Measurements from ENCODE around the gene OR2A12. TPM values are rescaled to one million over a fixed set of nuclear protein-coding genes. Genes with fewer than 3 reads are reported as not detected.

OR2A12 gene
- total and polyA plus RNA-seq, 11 donors, result not detected

DNA sequence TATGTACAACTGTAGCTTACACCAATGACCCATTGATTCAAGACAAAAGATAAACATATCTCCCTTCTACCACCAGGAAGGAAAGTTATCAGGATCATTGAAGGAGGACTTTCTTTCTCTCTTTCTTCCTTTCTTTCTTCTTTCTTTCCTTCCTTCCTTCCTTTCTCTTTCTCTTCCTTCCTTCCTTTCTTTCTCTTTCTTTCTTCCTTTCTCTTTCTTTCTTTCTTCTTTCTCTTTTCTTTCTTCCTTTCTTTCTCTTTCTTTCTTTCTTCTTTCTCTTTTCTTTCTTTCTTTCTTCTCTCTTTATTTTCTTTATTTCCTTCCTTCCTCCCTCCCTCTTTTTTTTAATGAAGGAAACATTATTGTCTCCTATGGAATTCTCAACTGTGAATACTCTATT is 12.7 kb downstream of the OR2A12 start:
- no peak for ATAC-seq
- Histone ChIP-seq H3K9me3 (peaks cover 0 to 5% (median 0%) of the 10 kb centered on the region in 12 donors), H3K36me3 (no peaks in the 10 kb centered on the region), H3K4me3 (no peak overlapping the region), H3K27me3 (no peaks in the 10 kb centered on the region), H3K27ac (no peak overlapping the region), H3K4me1 (no peaks in the 10 kb centered on the region)
- intact Hi-C loops (cut with DNase I), result no loop called here
- TF ChIP-seq, protein P1, sequence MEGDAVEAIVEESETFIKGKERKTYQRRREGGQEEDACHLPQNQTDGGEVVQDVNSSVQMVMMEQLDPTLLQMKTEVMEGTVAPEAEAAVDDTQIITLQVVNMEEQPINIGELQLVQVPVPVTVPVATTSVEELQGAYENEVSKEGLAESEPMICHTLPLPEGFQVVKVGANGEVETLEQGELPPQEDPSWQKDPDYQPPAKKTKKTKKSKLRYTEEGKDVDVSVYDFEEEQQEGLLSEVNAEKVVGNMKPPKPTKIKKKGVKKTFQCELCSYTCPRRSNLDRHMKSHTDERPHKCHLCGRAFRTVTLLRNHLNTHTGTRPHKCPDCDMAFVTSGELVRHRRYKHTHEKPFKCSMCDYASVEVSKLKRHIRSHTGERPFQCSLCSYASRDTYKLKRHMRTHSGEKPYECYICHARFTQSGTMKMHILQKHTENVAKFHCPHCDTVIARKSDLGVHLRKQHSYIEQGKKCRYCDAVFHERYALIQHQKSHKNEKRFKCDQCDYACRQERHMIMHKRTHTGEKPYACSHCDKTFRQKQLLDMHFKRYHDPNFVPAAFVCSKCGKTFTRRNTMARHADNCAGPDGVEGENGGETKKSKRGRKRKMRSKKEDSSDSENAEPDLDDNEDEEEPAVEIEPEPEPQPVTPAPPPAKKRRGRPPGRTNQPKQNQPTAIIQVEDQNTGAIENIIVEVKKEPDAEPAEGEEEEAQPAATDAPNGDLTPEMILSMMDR (IDR thresholded peaks at IDR 0.05), result no peak
- TF ChIP-seq POLR2A (IDR thresholded peaks at IDR 0.05), result no peak
- no peak for DNase-seq

DNA sequence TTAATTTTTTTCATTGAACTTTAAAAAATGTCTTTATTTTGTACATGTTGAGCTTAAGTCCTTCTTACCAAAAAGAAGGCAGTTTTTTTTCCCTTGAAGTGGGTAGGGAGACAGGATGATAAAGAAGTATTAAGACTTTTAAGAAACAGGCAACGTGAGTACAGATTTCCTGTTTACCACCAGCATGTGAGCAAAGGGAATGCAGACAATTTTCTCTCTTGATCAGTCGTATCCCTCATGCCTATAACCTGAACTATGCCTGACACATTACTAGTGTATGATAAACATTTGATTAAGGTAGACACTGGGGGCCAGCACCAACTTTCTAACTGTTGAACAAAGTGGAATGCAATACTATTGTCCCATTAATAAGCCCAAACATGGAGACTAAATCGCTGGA is 14.5 kb downstream of the OR2A12 start:
- intact Hi-C loops (cut with DNase I), result no loop called here
- 47 to 64% (median 53%) methylated on average over 3 of the region's 3 CpGs for WGBS, 4 donors
- ATAC-seq, result no peak

DNA sequence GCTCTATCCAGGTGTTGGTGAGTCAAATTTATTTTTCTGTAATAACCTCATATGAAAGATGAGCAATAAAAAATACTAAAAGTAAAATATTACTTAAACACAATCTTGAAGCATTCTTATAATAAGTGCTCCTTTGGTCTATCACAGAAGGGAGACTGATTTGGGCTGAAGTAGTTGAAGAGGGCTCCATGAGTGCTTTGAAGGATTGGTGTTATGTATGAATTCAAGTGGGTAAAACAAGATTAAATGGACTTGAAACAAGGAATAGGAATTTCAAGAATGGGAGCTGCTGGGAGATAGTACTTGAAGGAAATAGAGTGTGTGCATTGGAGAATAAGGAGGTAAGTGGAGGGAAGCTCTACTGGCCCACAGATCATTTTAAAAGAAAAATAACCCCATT is 16.0 kb downstream of the OR2A12 start:
- H3K27ac ChIP-seq, result no peak overlapping the region
- DNase-seq (no peak), ATAC-seq (no peak)
- intact Hi-C loops (cut with DNase I), result no loop called here
- no peak for TF ChIP-seq POLR2A (IDR thresholded peaks at IDR 0.05)
- TF ChIP-seq, protein P1 (IDR thresholded peaks at IDR 0.05), result no peak
- H3K4me1 ChIP-seq, result no peaks in the 10 kb centered on the region
- peaks cover 0 to 5% (median 0%) of the 10 kb centered on the region in 12 donors for H3K9me3 ChIP-seq
- no peaks in the 10 kb centered on the region for H3K36me3 ChIP-seq
- H3K4me3 ChIP-seq, result no peak overlapping the region
- no peaks in the 10 kb centered on the region for H3K27me3 ChIP-seq

More for the DNA sequence above, 14.5 kb downstream of the OR2A12 start:
- H3K4me3 ChIP-seq, result no peak overlapping the region
- H3K27ac ChIP-seq, result no peak overlapping the region
- H3K36me3 ChIP-seq, result no peaks in the 10 kb centered on the region
- no peak for DNase-seq
- TF ChIP-seq, protein P1 (IDR thresholded peaks at IDR 0.05), result no peak
- TF ChIP-seq POLR2A (IDR thresholded peaks at IDR 0.05), result no peak
- no peaks in the 10 kb centered on the region for H3K27me3 ChIP-seq
- no peaks in the 10 kb centered on the region for H3K4me1 ChIP-seq
- H3K9me3 ChIP-seq, result peaks cover 0 to 5% (median 0%) of the 10 kb centered on the region in 12 donors

DNA sequence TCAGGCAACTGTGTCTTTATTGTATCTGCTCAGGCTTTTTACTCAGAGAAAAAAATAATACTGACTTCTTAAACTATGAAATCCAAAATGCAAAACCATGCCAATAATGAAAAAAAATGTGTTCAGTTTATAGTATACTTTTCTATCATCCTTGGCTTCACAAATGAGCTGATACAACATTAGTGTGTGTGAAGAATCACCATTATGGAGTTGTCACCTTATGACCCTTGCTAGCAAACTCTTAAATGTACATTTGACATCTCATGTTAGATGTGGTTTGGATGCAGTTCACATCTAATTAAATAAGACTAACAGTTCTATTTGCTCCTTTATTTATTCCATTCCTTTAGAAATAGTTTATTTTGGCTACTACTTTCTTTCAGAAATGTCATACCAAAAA is 19.1 kb downstream of the OR2A12 start:
- Histone ChIP-seq H3K27ac (no peak overlapping the region), H3K9me3 (no peaks in the 10 kb centered on the region), H3K4me1 (no peaks in the 10 kb centered on the region), H3K4me3 (no peak overlapping the region), H3K27me3 (no peaks in the 10 kb centered on the region), H3K36me3 (no peaks in the 10 kb centered on the region)
- intact Hi-C loops (cut with DNase I), result no loop called here
- ATAC-seq (no peak), DNase-seq (no peak)
- TF ChIP-seq, protein P1 (IDR thresholded peaks at IDR 0.05), result no peak
- no peak for TF ChIP-seq POLR2A (IDR thresholded peaks at IDR 0.05)
